SK-N-MC (cell line): ENCODE results near the gene PLP2.

Source experiments
- EZH2 ChIP-seq: fragments of 200-600 bp; sonication (generic); IDR thresholded peaks from one replicate; pipeline ENCODE4 v1.6.1; 2017; ENCODE audit warnings: antibody characterized with exemption
- FOXP2 ChIP-seq: optimal IDR thresholded peaks from 2 replicates; pipeline ENCODE3; 2011; ENCODE audit warnings: mild to moderate bottlenecking, moderate library complexity; ENCODE audit not compliant: insufficient read depth; ENCODE audit errors: extremely low read length, control extremely low read depth
- POLR2AphosphoS5 ChIP-seq: IDR thresholded peaks from 2 replicates; pipeline ENCODE4 v1.6.1; 2012; ENCODE audit warnings: mild to moderate bottlenecking, low read depth, low read length, borderline replicate concordance

GRCh38 chrX:49199906-49200771, 28.4 kb downstream of the PLP2 start, which contains the start of gene SYP:
- TF ChIP-seq POLR2AphosphoS5: peak; percentile 91
- TF ChIP-seq EZH2: no peak
- TF ChIP-seq FOXP2: no peak
